Right lobe of liver (tissue), 6 donors: ENCODE data around the gene CPNE7. TPM values are rescaled to one million over a fixed set of nuclear protein-coding genes. Genes with fewer than 3 reads are reported as not detected.

Source experiments
- ATAC-seq, 4 donors: fragments of 200-7000 bp; cut with Tn5 transposase; one replicate each; pipeline ENCODE4 v1.9.1; 2020; ENCODE audit warnings: mild to moderate bottlenecking in 4 of 4, moderate library complexity in 4 of 4
- DNase-seq, 3 donors: peaks; one replicate each; pipeline ENCODE4 v3.0.0-alpha.2; 2020
- H3K27ac ChIP-seq, 3 donors: fragments of 200-600 bp; one replicate each; pipeline ENCODE4 v1.8.0; 2022
- H3K27me3 ChIP-seq, 2 donors: fragments of 200-600 bp; one replicate each; pipeline ENCODE4 v1.8.0; 2022
- H3K36me3 ChIP-seq, 4 donors: fragments of 200-600 bp; sonication (generic) in 1 of 4; one replicate each; pipeline versions ENCODE4 v1.5.1 to v1.8.0; 2017 to 2022; ENCODE audit warnings: control low read depth in 1 of 4
- H3K4me1 ChIP-seq, 4 donors: fragments of 200-600 bp; sonication (generic) in 1 of 4; one replicate each; pipeline versions ENCODE4 v1.5.1 to v1.8.0; 2017 to 2022; ENCODE audit warnings: control low read depth in 1 of 4
- H3K4me3 ChIP-seq, 3 donors: fragments of 200-600 bp; one replicate each; pipeline ENCODE4 v1.8.0; 2022
- H3K9me3 ChIP-seq, 4 donors: fragments of 200-600 bp; sonication (generic) in 1 of 4; one replicate each; pipeline versions ENCODE4 v1.5.1 to v1.8.0; 2017 to 2022; ENCODE audit warnings: control low read depth in 1 of 4
- POLR2A ChIP-seq: fragments of 450-650 bp; IDR thresholded peaks from one replicate; pipeline ENCODE4 v1.6.1; 2017; ENCODE audit warnings: antibody characterized with exemption, mild to moderate bottlenecking
- WGBS: methylation state at CpG from one replicate; pipeline ENCODE4 v1.1.6; 2018; ENCODE audit warnings: low coverage, low lambda C conversion rate; ENCODE audit not compliant: insufficient coverage; ENCODE audit errors: missing lambda C conversion rate; 5-methylcytosine and 5-hydroxymethylcytosine counted together
- intact Hi-C, 2 donors: fragments of 100-400 bp; cut with DNase I; formaldehyde crosslinking; loops; one replicate each; pipeline versions ENCODE4 v1.11.2 to v1.14.1; 2022
- total RNA-seq, 6 experiments: library from RNA; depleted of rRNA in 2 of 6; stranded (reverse); fragments of >200 nt in 2 of 6; fragmentation: NEBNext Ultra II Directional in 3 of 6; extraction: Animal tissue kit (Norgen Biotek cat#: 25700) in 3 of 6; gene quantifications; one replicate each; pipeline versions ENCODE4 v1.1.0 to v1.2.4, GENCODE V29; 2016 to 2023
- TF ChIP-seq, protein P1 (sequence below), 4 donors: fragments of 200-600 bp in 3 of 4; fragments of 450-650 bp in 1 of 4; IDR thresholded peaks; one replicate each; pipeline versions ENCODE4 v1.5.1 to v1.8.0; 2016 to 2022; ENCODE audit warnings: antibody characterized with exemption in 4 of 4, mild to moderate bottlenecking in 2 of 4
- donor health status: DM: no; HTN: yes; CAD: no.
- donor health status: DM: no; HTN: no; CAD: no.
- donor health status: DM: no; HTN: no; CAD: no.
- donor health status: DM: no; HTN: yes; CAD: no.
- donor health status: DM: no; HTN: yes; CAD: no.

The CPNE7 gene
- total RNA-seq, 6 experiments from 2014 or later: 0.33 to 3.7 (median 0.77) TPM

DNA sequence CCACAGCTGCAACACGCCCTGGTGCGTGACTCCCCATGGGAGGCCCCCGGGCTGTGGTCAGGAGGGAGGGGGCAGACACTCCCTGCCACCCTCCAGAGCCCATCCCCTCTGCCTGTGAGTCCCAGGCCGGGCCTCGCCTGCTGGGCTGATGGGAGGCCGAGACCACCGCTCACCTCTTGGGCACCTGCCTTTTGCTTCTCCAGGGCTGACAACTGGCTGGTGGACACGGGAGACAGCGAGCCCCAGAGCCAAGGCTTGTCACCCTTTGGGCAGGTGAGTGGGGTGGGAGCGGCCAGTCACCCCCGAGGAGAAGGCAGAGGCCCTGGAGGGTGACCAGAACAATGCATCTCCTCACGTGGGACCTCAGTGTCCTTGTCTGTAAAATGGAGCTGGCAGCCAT lies 61.1 kb downstream of the CPNE7 start:
- H3K27me3 ChIP-seq: no peaks in the 10 kb centered on the region
- no peak overlapping the region for H3K27ac ChIP-seq
- no peaks in the 10 kb centered on the region for H3K36me3 ChIP-seq
- ATAC-seq (no peak), DNase-seq (no peak)
- TF ChIP-seq POLR2A: no peak
- TF ChIP-seq, protein P1, sequence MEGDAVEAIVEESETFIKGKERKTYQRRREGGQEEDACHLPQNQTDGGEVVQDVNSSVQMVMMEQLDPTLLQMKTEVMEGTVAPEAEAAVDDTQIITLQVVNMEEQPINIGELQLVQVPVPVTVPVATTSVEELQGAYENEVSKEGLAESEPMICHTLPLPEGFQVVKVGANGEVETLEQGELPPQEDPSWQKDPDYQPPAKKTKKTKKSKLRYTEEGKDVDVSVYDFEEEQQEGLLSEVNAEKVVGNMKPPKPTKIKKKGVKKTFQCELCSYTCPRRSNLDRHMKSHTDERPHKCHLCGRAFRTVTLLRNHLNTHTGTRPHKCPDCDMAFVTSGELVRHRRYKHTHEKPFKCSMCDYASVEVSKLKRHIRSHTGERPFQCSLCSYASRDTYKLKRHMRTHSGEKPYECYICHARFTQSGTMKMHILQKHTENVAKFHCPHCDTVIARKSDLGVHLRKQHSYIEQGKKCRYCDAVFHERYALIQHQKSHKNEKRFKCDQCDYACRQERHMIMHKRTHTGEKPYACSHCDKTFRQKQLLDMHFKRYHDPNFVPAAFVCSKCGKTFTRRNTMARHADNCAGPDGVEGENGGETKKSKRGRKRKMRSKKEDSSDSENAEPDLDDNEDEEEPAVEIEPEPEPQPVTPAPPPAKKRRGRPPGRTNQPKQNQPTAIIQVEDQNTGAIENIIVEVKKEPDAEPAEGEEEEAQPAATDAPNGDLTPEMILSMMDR (IDR thresholded peaks at IDR 0.05): no peak
- H3K4me3 ChIP-seq: no peak overlapping the region
- intact Hi-C loops: no loop called here
- no peaks in the 10 kb centered on the region for H3K9me3 ChIP-seq
- 67% methylated on average over 1 of the region's 12 CpGs for WGBS
- H3K4me1 ChIP-seq: peaks cover 0 to 7% (median 0%) of the 10 kb centered on the region in 4 donors

DNA sequence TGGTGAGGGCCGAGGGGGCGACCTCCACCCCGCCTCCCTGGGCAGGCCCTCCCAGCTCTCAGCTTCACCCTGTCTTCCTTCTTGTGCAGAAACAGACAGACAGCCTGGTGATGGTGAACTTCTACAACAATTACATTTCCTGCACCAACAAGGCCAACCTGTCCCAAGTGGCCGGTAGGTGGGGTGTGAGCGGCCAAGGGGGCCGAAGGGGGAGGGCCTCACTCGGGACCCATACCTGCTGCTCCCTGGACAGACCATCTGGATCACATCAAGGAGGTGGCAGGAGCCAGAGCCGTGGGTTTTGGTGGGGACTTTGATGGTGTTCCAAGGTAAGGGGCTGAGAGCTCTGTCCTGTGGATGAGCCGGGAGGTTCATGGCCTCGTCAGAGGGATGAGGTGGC lies 61.8 kb downstream of the CPNE7 start:
- no peak overlapping the region for H3K4me3 ChIP-seq
- TF ChIP-seq POLR2A: no peak
- TF ChIP-seq, protein P1 (IDR thresholded peaks at IDR 0.05): no peak
- DNase-seq (no peak), ATAC-seq (no peak)
- no peaks in the 10 kb centered on the region for H3K36me3 ChIP-seq
- no peaks in the 10 kb centered on the region for H3K27me3 ChIP-seq
- H3K27ac ChIP-seq: no peak overlapping the region
- no peaks in the 10 kb centered on the region for H3K9me3 ChIP-seq
- intact Hi-C loops: no loop called here
- WGBS: 45% methylated on average over 4 of the region's 10 CpGs
- peaks cover 0 to 7% (median 0%) of the 10 kb centered on the region in 4 donors for H3K4me1 ChIP-seq

DNA sequence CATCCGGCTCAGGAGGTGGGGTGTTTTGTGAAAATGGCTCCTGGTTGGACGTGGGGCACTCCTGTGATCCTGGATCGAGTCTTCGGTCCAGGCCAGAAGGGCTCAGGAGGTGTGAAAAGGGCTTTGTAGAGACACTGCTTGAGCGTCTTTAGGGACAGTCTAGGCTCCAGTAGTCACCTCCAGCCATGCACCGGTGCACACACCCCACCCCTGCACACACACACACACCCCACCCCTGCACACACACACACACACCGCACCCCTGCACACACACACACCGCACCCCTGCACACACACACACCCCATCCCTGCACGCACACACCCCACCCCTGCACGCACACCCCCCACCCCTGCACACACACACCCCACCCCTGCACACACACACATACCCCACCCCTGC lies 62.9 kb downstream of the CPNE7 start:
- no peak overlapping the region for H3K4me3 ChIP-seq
- ATAC-seq: no peak
- TF ChIP-seq, protein P1 (IDR thresholded peaks at IDR 0.05): no peak
- TF ChIP-seq POLR2A: no peak

DNA sequence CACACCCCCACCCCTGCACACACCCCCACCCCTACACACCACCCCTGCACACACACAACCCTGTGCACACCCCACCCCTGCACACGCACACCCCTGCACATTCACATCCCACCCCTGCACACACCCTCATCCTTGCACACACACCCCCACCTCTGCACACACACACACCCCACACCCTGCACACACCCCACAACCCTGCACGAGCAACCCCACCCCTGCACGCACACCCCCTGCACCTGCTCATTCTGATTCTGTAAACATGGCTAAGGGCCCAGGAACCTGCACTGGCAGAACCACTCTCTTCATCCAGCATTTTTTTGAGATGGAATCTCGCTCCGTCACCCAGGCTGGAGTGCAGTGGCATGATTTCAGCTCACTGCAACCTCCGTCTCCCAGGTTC lies 63.8 kb downstream of the CPNE7 start:
- Histone ChIP-seq H3K27ac (no peak overlapping the region), H3K36me3 (no peaks in the 10 kb centered on the region), H3K27me3 (no peaks in the 10 kb centered on the region), H3K4me3 (no peak overlapping the region), H3K4me1 (peaks cover 0 to 7% (median 0%) of the 10 kb centered on the region in 4 donors), H3K9me3 (no peaks in the 10 kb centered on the region)
- intact Hi-C loops: no loop called here
- 53% methylated on average over 3 of the region's 6 CpGs for WGBS
- ATAC-seq (no peak), DNase-seq (no peak)
- TF ChIP-seq, protein P1 (IDR thresholded peaks at IDR 0.05): no peak
- TF ChIP-seq POLR2A: no peak

More for the DNA sequence above, 62.9 kb downstream of the CPNE7 start:
- intact Hi-C loops: no loop called here
- Histone ChIP-seq H3K27me3 (no peaks in the 10 kb centered on the region), H3K27ac (no peak overlapping the region), H3K4me1 (peaks cover 0 to 7% (median 0%) of the 10 kb centered on the region in 4 donors), H3K9me3 (no peaks in the 10 kb centered on the region), H3K36me3 (no peaks in the 10 kb centered on the region)
- WGBS: 91% methylated on average over 3 of the region's 10 CpGs
- no peak for DNase-seq
